Nephron progenitor cell (in vitro differentiated cells): ENCODE measurements around the gene HS3ST4.
A peak's percentile ranks its signal among the peaks of the same experiment; 100 is the strongest.

ENCODE experiments used
- DNase-seq: peaks from one replicate; pipeline ENCODE4 v3.0.0; 2021
- H3K27ac Mint-ChIP-seq: 2 replicates; pipeline ENCODE4 v1.8.0; 2021; ENCODE audit warnings: mild to moderate bottlenecking, moderate library complexity, mixed read lengths
- H3K27me3 Mint-ChIP-seq: 2 replicates; pipeline ENCODE4 v1.8.0; 2021; ENCODE audit warnings: mild to moderate bottlenecking, low read depth, mixed read lengths; ENCODE audit not compliant: poor library complexity
- H3K36me3 Mint-ChIP-seq: 2 replicates; pipeline ENCODE4 v1.8.0; 2021; ENCODE audit warnings: low read depth, mixed read lengths
- H3K4me1 Mint-ChIP-seq: 2 replicates; pipeline ENCODE4 v1.8.0; 2021; ENCODE audit warnings: mixed read lengths
- H3K4me3 Mint-ChIP-seq: 2 replicates; pipeline ENCODE4 v1.8.0; 2021; ENCODE audit warnings: mild to moderate bottlenecking, moderate library complexity, mixed read lengths
- H3K9me3 Mint-ChIP-seq: 2 replicates; pipeline ENCODE4 v1.8.0; 2021; ENCODE audit warnings: mild to moderate bottlenecking, moderate library complexity, mixed read lengths
- TF ChIP-seq, protein P1 (sequence below): fragments of 200-600 bp; sonication (generic); IDR thresholded peaks from 2 replicates; pipeline ENCODE4 v1.5.0; 2021; ENCODE audit warnings: antibody characterized with exemption

Gene HS3ST4

DNA sequence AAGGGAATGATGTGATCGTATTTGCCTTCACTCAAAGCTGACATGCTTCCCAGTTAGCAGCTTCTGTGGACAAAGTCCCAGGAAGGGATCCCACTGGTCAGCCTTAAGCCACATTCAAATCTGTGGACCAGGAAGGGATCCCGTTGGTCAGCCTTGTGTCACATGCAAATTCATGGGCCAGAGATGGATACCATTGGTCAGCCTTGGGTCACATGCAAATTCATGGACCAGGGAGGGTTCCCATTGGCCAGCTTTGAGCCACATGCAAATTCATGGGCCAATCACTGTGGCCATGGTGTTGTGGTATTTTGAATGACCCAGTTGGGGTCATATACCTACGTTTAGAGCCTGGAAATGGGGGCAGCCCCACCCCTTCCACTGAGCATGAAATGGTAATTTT lies 201.6 kb downstream of the HS3ST4 start:
- no peak overlapping the region for H3K4me3 Mint-ChIP-seq
- DNase-seq: no peak
- TF ChIP-seq, protein P1, sequence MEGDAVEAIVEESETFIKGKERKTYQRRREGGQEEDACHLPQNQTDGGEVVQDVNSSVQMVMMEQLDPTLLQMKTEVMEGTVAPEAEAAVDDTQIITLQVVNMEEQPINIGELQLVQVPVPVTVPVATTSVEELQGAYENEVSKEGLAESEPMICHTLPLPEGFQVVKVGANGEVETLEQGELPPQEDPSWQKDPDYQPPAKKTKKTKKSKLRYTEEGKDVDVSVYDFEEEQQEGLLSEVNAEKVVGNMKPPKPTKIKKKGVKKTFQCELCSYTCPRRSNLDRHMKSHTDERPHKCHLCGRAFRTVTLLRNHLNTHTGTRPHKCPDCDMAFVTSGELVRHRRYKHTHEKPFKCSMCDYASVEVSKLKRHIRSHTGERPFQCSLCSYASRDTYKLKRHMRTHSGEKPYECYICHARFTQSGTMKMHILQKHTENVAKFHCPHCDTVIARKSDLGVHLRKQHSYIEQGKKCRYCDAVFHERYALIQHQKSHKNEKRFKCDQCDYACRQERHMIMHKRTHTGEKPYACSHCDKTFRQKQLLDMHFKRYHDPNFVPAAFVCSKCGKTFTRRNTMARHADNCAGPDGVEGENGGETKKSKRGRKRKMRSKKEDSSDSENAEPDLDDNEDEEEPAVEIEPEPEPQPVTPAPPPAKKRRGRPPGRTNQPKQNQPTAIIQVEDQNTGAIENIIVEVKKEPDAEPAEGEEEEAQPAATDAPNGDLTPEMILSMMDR: no peak
- peaks cover 9% of the 10 kb centered on the region for H3K27me3 Mint-ChIP-seq
- peaks cover 17% of the 10 kb centered on the region for H3K36me3 Mint-ChIP-seq
- H3K27ac Mint-ChIP-seq: no peak overlapping the region
- H3K9me3 Mint-ChIP-seq: peaks cover 9% of the 10 kb centered on the region
- H3K4me1 Mint-ChIP-seq: peaks cover 93% of the 10 kb centered on the region

DNA sequence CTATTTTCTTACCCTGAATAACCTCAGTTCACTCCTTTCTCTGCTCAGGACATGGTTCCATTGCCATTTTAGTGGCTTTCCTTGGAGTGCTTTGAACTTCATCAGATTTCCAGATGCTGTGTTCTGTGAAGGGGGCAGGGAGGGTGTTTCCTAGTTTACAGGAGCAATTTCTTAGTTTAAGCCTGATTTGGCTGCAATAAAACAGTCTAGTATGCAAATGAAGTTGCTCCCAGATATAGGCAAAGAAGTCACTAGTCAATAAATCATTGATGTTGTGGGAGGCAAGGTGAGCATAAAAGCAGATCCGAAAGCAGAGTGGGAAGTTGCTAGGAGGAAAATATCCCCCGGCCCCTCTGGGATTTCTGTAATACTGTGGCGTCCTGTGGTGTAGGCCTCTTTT lies 202.3 kb downstream of the HS3ST4 start:
- H3K36me3 Mint-ChIP-seq: peaks cover 9% of the 10 kb centered on the region
- H3K27me3 Mint-ChIP-seq: peaks cover 6% of the 10 kb centered on the region
- peak overlapping the region; percentile 3 for H3K4me3 Mint-ChIP-seq
- no peak for DNase-seq
- peaks cover 7% of the 10 kb centered on the region for H3K9me3 Mint-ChIP-seq
- H3K27ac Mint-ChIP-seq: peak overlapping the region; percentile 78
- TF ChIP-seq, protein P1: no peak
- H3K4me1 Mint-ChIP-seq: peaks cover 93% of the 10 kb centered on the region

DNA sequence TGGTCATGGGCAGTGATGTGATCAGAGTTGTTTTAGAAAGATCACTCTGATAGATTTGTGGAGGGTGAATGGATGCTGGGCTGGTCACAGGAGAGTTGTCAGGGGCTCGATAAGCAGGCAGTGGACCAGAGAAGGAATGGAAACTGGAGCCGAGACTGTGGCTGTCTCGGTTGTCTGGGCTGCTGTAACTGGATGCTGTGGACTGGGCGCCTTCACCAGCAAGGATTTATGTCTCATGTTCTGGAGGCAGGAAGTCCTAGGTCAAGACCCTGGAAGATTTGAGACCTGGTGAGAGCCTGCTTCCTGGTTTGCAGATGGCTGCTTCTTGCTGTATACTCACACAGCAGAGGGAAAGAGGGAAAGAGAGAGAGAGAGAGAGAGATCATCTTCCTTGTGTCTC lies 203.6 kb downstream of the HS3ST4 start:
- peak; percentile 70 for DNase-seq
- H3K27ac Mint-ChIP-seq: peak overlapping the region; percentile 86
- H3K4me1 Mint-ChIP-seq: peaks cover 86% of the 10 kb centered on the region
- peak overlapping the region; percentile 6 for H3K4me3 Mint-ChIP-seq
- H3K9me3 Mint-ChIP-seq: no peaks in the 10 kb centered on the region
- no peaks in the 10 kb centered on the region for H3K27me3 Mint-ChIP-seq
- TF ChIP-seq, protein P1: no peak
- H3K36me3 Mint-ChIP-seq: no peaks in the 10 kb centered on the region

DNA sequence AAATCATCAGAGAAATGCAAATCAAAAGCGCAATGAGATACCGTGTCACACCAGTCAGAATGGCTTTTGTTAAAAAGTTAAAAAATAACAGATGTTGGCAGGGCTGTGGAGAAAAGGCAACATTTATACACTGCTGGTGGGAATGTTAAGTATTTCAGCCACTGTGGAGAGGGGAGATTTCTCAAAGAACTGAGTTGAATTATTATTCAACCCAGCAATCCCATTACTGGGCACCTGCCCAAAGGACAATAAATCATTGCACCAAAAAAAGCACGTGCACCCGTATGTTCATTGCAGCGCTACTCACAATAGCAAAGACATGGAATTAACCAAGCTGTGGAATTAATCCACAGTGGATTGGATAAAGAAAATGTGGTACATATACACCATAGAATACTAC lies 204.7 kb downstream of the HS3ST4 start:
- Mint-ChIP-seq H3K27ac (peak overlapping the region; percentile 86), H3K36me3 (no peaks in the 10 kb centered on the region), H3K4me1 (peaks cover 76% of the 10 kb centered on the region), H3K9me3 (no peaks in the 10 kb centered on the region), H3K4me3 (peak overlapping the region; percentile 14), H3K27me3 (no peaks in the 10 kb centered on the region)
- DNase-seq: no peak
- TF ChIP-seq, protein P1: no peak

DNA sequence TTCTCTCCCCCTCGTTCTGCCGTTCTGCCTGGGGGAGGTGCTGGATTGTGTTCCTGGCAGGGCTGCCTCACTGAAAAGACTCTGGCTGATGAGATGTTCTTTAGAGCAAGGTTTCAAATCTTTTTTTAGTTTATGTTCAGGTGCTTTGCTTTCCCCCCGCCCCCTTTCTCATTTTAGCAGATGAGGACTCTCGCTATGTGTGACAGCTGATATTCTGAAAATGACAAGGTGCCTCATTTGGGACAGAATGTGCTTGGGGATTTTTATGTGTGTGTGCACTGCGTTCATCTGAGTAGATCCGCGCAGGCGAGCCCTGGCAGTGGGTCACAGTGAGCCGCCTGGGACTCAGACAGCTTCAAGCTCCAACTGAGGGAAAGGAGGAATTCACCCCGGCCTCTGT lies 205.9 kb downstream of the HS3ST4 start:
- Mint-ChIP-seq H3K9me3 (no peaks in the 10 kb centered on the region), H3K4me1 (peaks cover 70% of the 10 kb centered on the region), H3K4me3 (no peak overlapping the region), H3K36me3 (no peaks in the 10 kb centered on the region), H3K27me3 (peaks cover 5% of the 10 kb centered on the region), H3K27ac (peak overlapping the region; percentile 79)
- DNase-seq: no peak
- TF ChIP-seq, protein P1: no peak

DNA sequence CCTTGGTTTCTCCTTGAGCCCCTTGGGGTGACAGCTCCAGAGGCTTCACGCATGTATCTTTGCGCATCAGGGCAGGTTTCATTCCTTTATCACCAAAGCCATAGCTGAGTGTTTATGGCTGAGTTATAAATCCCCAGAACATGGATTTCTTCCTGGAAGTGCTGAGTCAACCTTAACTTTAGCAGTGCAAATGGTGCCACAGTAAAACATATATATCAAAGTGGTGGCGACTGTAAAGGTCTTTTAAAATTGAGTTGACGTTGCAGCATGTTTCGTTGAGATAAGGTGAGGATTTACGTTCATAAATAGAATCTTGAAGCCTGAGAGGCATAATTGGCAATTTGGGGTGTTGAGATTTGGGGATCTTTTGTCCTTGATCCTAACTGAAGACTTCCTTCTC lies 214.1 kb downstream of the HS3ST4 start:
- TF ChIP-seq, protein P1: no peak
- Mint-ChIP-seq H3K27ac (no peak overlapping the region), H3K27me3 (peaks cover 13% of the 10 kb centered on the region), H3K36me3 (no peaks in the 10 kb centered on the region), H3K9me3 (no peaks in the 10 kb centered on the region), H3K4me3 (no peak overlapping the region), H3K4me1 (peaks cover 20% of the 10 kb centered on the region)
- no peak for DNase-seq
